Liver (tissue), 3 donors: Measurements from ENCODE around the gene ST14.

ENCODE experiments used
- ATF3 ChIP-seq: IDR thresholded peaks from 2 replicates; pipeline ENCODE4 v1.6.1; 2016; ENCODE audit warnings: antibody characterized with exemption
- CTCF ChIP-seq: fragments of 150-350 bp; IDR thresholded peaks from 2 replicates; pipeline ENCODE4 v1.5.1; 2017; ENCODE audit warnings: improper control_type of control experiment, low read depth, low read length; ENCODE audit not compliant: missing input control
- EGR1 ChIP-seq, 2 donors: IDR thresholded peaks; 2 replicates each; pipeline ENCODE4 v1.6.1; 2016 to 2018; ENCODE audit warnings: antibody characterized with exemption in 2 of 2, low read depth in 2 of 2
- GABPA ChIP-seq, 2 donors: IDR thresholded peaks in 1 of 2; conservative IDR thresholded peaks in 1 of 2; 2 replicates each; pipeline ENCODE4 v1.6.1; 2016; ENCODE audit warnings: antibody characterized with exemption in 2 of 2, mild to moderate bottlenecking in 1 of 2, moderate library complexity in 1 of 2
- JUND ChIP-seq, 2 donors: IDR thresholded peaks; 2 replicates each; pipeline ENCODE4 v1.6.1; 2016; ENCODE audit warnings: antibody characterized with exemption in 2 of 2
- MAX ChIP-seq: IDR thresholded peaks from 2 replicates; pipeline ENCODE4 v1.6.1; 2016; ENCODE audit warnings: antibody characterized with exemption
- NR2F2 ChIP-seq: IDR thresholded peaks from 2 replicates; pipeline ENCODE4 v1.6.1; 2016; ENCODE audit warnings: antibody characterized with exemption
- RAD21 ChIP-seq, 2 donors: IDR thresholded peaks; 2 replicates each; pipeline ENCODE4 v1.6.1; 2016; ENCODE audit warnings: antibody characterized with exemption in 2 of 2, mild to moderate bottlenecking in 2 of 2
- REST ChIP-seq: IDR thresholded peaks from 2 replicates; pipeline ENCODE4 v1.6.1; 2016; ENCODE audit warnings: antibody characterized with exemption, mild to moderate bottlenecking
- RXRA ChIP-seq, 2 donors: IDR thresholded peaks; 2 replicates each; pipeline ENCODE4 v1.6.1; 2017 to 2018; ENCODE audit warnings: antibody characterized with exemption in 2 of 2, mild to moderate bottlenecking in 1 of 2
- SP1 ChIP-seq: IDR thresholded peaks from 2 replicates; pipeline ENCODE4 v1.6.1; 2018; ENCODE audit warnings: antibody characterized with exemption, mild to moderate bottlenecking
- TAF1 ChIP-seq: conservative IDR thresholded peaks from 2 replicates; pipeline ENCODE4 v1.6.1; 2016; ENCODE audit warnings: antibody characterized with exemption, mild to moderate bottlenecking
- YY1 ChIP-seq: IDR thresholded peaks from 2 replicates; pipeline ENCODE4 v1.6.1; 2016; ENCODE audit warnings: antibody characterized with exemption, mild to moderate bottlenecking
- ZBTB33 ChIP-seq: IDR thresholded peaks from 2 replicates; pipeline ENCODE4 v1.6.1; 2016; ENCODE audit warnings: antibody characterized with exemption
- donor health status: healthy.
- donor health status: healthy.

GRCh38 chr11:130162733-130163132 is 3.2 kb downstream of the ST14 start:
- TF ChIP-seq JUND (IDR thresholded peaks at IDR 0.05) (no peak), CTCF (no peak), RAD21 (IDR thresholded peaks at IDR 0.05) (no peak), ATF3 (no peak), REST (no peak), YY1 (no peak), GABPA (IDR thresholded peaks at IDR 0.05 in 1 of 2, conservative IDR thresholded peaks at IDR 0.05 in 1 of 2) (no peak), TAF1 (no peak), EGR1 (IDR thresholded peaks at IDR 0.05; ENCODE audit: low read depth in 2 of 2) (no peak), MAX (no peak), NR2F2 (no peak), ZBTB33 (no peak), RXRA (IDR thresholded peaks at IDR 0.05) (no peak), SP1 (no peak)
